HepG2 (cell line): ENCODE results near the gene TMEM11. TPM values are rescaled to one million over a fixed set of nuclear protein-coding genes. Genes with fewer than 3 reads are reported as not detected.

ENCODE experiments used
- ATAC-seq: fragments of 200-7000 bp; cut with Tn5 transposase; 3 replicates; pipeline ENCODE4 v1.9.1; 2020; ENCODE audit warnings: mild to moderate bottlenecking, moderate library complexity
- BruUV-seq: library from RNA; stranded (reverse); fragments of 400-500 nt; replicated peaks from 2 replicates; lab custom pipeline; 2021; lab: Mats Ljungman, UMichigan
- CTCF ChIA-PET: fragments of 300-600 bp; formaldehyde crosslinking; extraction: SDS; loops from one replicate; lab custom pipeline; 2021; ENCODE audit warnings: low total read pairs, inconsistent platforms, low intra/inter-chr PET ratio; lab: Yijun Ruan, JAX
- POLR2A ChIA-PET: fragments of 350-600 bp; sonication (Branson Sonifier 250); formaldehyde crosslinking; loops from one replicate; lab custom pipeline; 2020; ENCODE audit warnings: antibody characterized with exemption, inconsistent platforms; lab: Yijun Ruan, JAX
- DNase-seq: peaks from one replicate; pipeline ENCODE4 v3.0.0-alpha.2; 2015; ENCODE audit warnings: low spot score
- FAIRE-seq: peaks from 3 replicates; lab custom pipeline; 2011; peaks lifted over from hg19 to GRCh38; lab: Jason Lieb, UNC
- H2AFZ ChIP-seq: one replicate; pipeline ENCODE4 v1.6.1; 2011; ENCODE audit warnings: low read length, inconsistent platforms
- H3K27ac ChIP-seq: fragments of 300-600 bp; 3 replicates; pipeline ENCODE4 v1.8.0; 2011; ENCODE audit warnings: mixed run types, mild to moderate bottlenecking, mixed read lengths, low read length, inconsistent platforms; ENCODE audit not compliant: insufficient read depth; ENCODE audit errors: extremely low read length
- H3K27me3 ChIP-seq, 2 experiments: fragments of 200-600 bp in 1 of 2; 2 replicates in 1 of 2; 3 replicates in 1 of 2; pipeline versions ENCODE4 v1.6.0 to v1.8.0; 2011; ENCODE audit warnings: low read length in 2 of 2, mild to moderate bottlenecking in 2 of 2, moderate library complexity in 2 of 2, inconsistent platforms in 1 of 2; ENCODE audit not compliant: insufficient read depth in 2 of 2, control insufficient read depth in 1 of 2
- H3K36me3 ChIP-seq, 2 experiments: fragments of 200-600 bp in 1 of 2; replicated peaks in 1 of 2; 2 replicates in 1 of 2; 3 replicates in 1 of 2; pipeline versions ENCODE4 v1.5.1 to v1.8.0; 2011; ENCODE audit warnings: low read length in 2 of 2, inconsistent platforms in 1 of 2; ENCODE audit not compliant: insufficient read depth in 2 of 2, control insufficient read depth in 1 of 2
- H3K4me1 ChIP-seq: 2 replicates; pipeline ENCODE4 v1.5.1; 2012; ENCODE audit warnings: low read length, inconsistent platforms; ENCODE audit not compliant: insufficient read depth
- H3K4me2 ChIP-seq: 2 replicates; pipeline ENCODE4 v1.6.0; 2011; ENCODE audit warnings: low read depth, low read length, inconsistent platforms
- H3K4me3 ChIP-seq, 3 experiments: fragments of 200-600 bp in 1 of 3; sonication (generic), shearing (Covaris generic) in 1 of 3; replicated peaks in 1 of 3; 2 replicates each; pipeline ENCODE4 v1.5.1; 2011 to 2016; ENCODE audit warnings: low read length in 3 of 3, inconsistent platforms in 2 of 3, low read depth in 2 of 3, mild to moderate bottlenecking in 2 of 3, control low read depth in 1 of 3, mixed read lengths in 1 of 3; ENCODE audit not compliant: insufficient read depth in 1 of 3
- H3K79me2 ChIP-seq: one replicate; pipeline ENCODE4 v1.6.1; 2011; ENCODE audit warnings: low read length, inconsistent platforms; ENCODE audit not compliant: insufficient read depth
- H3K9ac ChIP-seq: 2 replicates; pipeline ENCODE4 v1.6.0; 2011; ENCODE audit warnings: mild to moderate bottlenecking, low read depth, low read length, inconsistent platforms; ENCODE audit not compliant: insufficient read depth
- H3K9me3 ChIP-seq: 2 replicates; pipeline ENCODE4 v1.5.1; 2012; ENCODE audit warnings: mild to moderate bottlenecking, low read length
- H4K20me1 ChIP-seq: 2 replicates; pipeline ENCODE4 v1.6.0; 2011; ENCODE audit warnings: inconsistent platforms, mild to moderate bottlenecking, low read length, moderate library complexity; ENCODE audit not compliant: insufficient read depth
- CREB1 ChIP-seq, 2 experiments: fragments of 450-650 bp in 1 of 2; IDR thresholded peaks; 2 replicates each; pipeline ENCODE4 v1.6.1; 2016 to 2017; ENCODE audit warnings: control low read depth in 1 of 2, mild to moderate bottlenecking in 1 of 2, missing compliant biosample characterization in 1 of 2, missing genetic modification characterization in 1 of 2
- MAFF ChIP-seq: IDR thresholded peaks from 2 replicates; pipeline ENCODE4 v1.6.1; 2011; ENCODE audit warnings: low read depth, low read length, improper control_type of control experiment
- MAFK ChIP-seq, 2 experiments: IDR thresholded peaks in 1 of 2; conservative IDR thresholded peaks in 1 of 2; 2 replicates each; pipeline ENCODE4 v1.6.1; 2011; ENCODE audit warnings: improper control_type of control experiment in 2 of 2, low read length in 2 of 2
- NR1H2 ChIP-seq: sonication (generic); formaldehyde crosslinking; IDR thresholded peaks from 2 replicates; pipeline ENCODE4 v1.8.1; 2022; ENCODE audit warnings: low read depth, missing genetic modification reagents, borderline replicate concordance
- SP1 ChIP-seq, 2 experiments: fragments of 450-650 bp in 1 of 2; sonication (generic) in 1 of 2; formaldehyde crosslinking in 1 of 2; IDR thresholded peaks; 2 replicates each; pipeline versions ENCODE4 v1.4.0 to v1.6.1; 2016 to 2020; ENCODE audit warnings: missing genetic modification reagents in 1 of 2
- YEATS4 ChIP-seq: sonication (generic); formaldehyde crosslinking; IDR thresholded peaks from 2 replicates; pipeline ENCODE4 v1.4.0; 2020; ENCODE audit warnings: missing genetic modification reagents, borderline replicate concordance
- ZNF3 ChIP-seq: IDR thresholded peaks from 2 replicates; pipeline ENCODE4 v1.7.0; 2017; ENCODE audit warnings: inconsistent platforms
- ZNF670 ChIP-seq: sonication (generic); formaldehyde crosslinking; IDR thresholded peaks from 2 replicates; pipeline ENCODE4 v1.8.0; 2022; ENCODE audit warnings: mild to moderate bottlenecking, missing genetic modification reagents, borderline replicate concordance
- WGBS: methylation state at CpG from one replicate; pipeline ENCODE4 v1.1.6; 2017; ENCODE audit warnings: low lambda C conversion rate; 5-methylcytosine and 5-hydroxymethylcytosine counted together
- in situ Hi-C: cut with HindIII; loops from 2 replicates; pipeline ENCODE4 v1.10.0; 2017; ENCODE audit warnings: low pct_unique_long_range_greater_than_20kb; ENCODE audit not compliant: extremely low pct_ligation_motif_present
- intact Hi-C: fragments of 100-400 bp; cut with micrococcal nuclease; formaldehyde crosslinking; loops from one replicate; pipeline ENCODE4 v1.10.0; 2022; ENCODE audit not compliant: unreplicated experiment
- polyA plus RNA-seq, 8 experiments: library from polyadenylated mRNA; depleted of rRNA in 3 of 8; stranded (reverse) in 7 of 8; unstranded in 1 of 8; fragments of >200 nt; fragmentation: Illumina TruSeq in 4 of 8; extraction: Trizol in 4 of 8; gene quantifications; 2 replicates each; pipeline versions ENCODE4 v1.2.1 to v1.2.3, GENCODE V29; 2011 to 2016; ENCODE audit warnings: low read depth in 4 of 8, missing spikeins in 1 of 8, mixed read lengths in 1 of 8; ENCODE audit not compliant: insufficient read depth in 1 of 8
- total RNA-seq, 5 experiments: library from RNA; depleted of rRNA; stranded (reverse); fragments of >200 nt; fragmentation: Illumina TruSeq; extraction: Trizol; gene quantifications; 2 replicates each; pipeline ENCODE4 v1.2.3, GENCODE V29; 2016; ENCODE audit warnings: low read depth in 1 of 5

Gene TMEM11
- total and polyA plus RNA-seq, 2 of the 13 experiments (the other 11 are each of a cell fraction or from before 2014, with no cell fraction given): 18.7 to 35.0 TPM

GRCh38 chr17:21212826-21213637 is 929 bp downstream of the TMEM11 start:
- H3K36me3 ChIP-seq: peaks cover 8 to 33% of the 10 kb centered on the region in 2 experiments; a peak in 4 of 5 replicates
- no peaks in the 10 kb centered on the region; a peak in 1 of 5 replicates for H3K27me3 ChIP-seq
- H4K20me1 ChIP-seq: peaks cover 36% of the 10 kb centered on the region
- H2AFZ ChIP-seq: no peak overlapping the region
- H3K27ac ChIP-seq: peak overlapping the region; percentile 94
- H3K4me3 ChIP-seq: peak overlapping the region; percentile 83 to 99 (median 96)
- in situ Hi-C loops (no loop called here), intact Hi-C loops (loop anchor here (1.0 kb wide), 1 partner anchor 40 kb away; the partner anchor contains the start of gene NATD1)
- H3K4me1 ChIP-seq: peaks cover 59% of the 10 kb centered on the region
- H3K79me2 ChIP-seq: peaks cover 71% of the 10 kb centered on the region
- TSS peak; percentile 62 for BruUV-seq
- WGBS: 14% methylated on average over 8 of the region's 18 CpGs
- DNase-seq (no peak), ATAC-seq (no peak), FAIRE-seq (no peak)
- H3K9me3 ChIP-seq: no peaks in the 10 kb centered on the region
- POLR2A ChIA-PET: interaction anchor here (1.3 to 2.9 kb wide), 3 partner anchors 74 to 170 kb away, joined by 7 to 20 read pairs (median 8); partner anchors contain the start of gene USP22
- TF ChIP-seq CREB1 (IDR thresholded peaks at IDR 0.05) (no peak), CREB1 (CRISPR knock-in tag; IDR thresholded peaks at IDR 0.05) (no peak), ZNF670 (CRISPR knock-in tag) (0 out of 2 replicates have a peak, but pooled peaks have one; percentile 3), MAFF (peak; percentile 23; the same call in 1 of the 2 replicates), YEATS4 (no peak), SP1 (IDR thresholded peaks at IDR 0.05) (no peak), SP1 (CRISPR knock-in tag; IDR thresholded peaks at IDR 0.05) (no peak), MAFK (conservative IDR thresholded peaks at IDR 0.05 in 1 of 2, IDR thresholded peaks at IDR 0.05 in 1 of 2; ENCODE audit: low read length in 2 of 2) (peak; percentile 36 to 64; a peak in 3 of 4 replicates), NR1H2 (CRISPR knock-in tag) (no peak), ZNF3 (CRISPR knock-in tag) (no peak)
- CTCF ChIA-PET: no interaction called here
- H3K9ac ChIP-seq: peak overlapping the region; percentile 96
- H3K4me2 ChIP-seq: peak overlapping the region; percentile 93
